Neural cell (in vitro differentiated cells): Measurements from ENCODE around the gene ADORA2B. TPM values are rescaled to one million over a fixed set of nuclear protein-coding genes. Genes with fewer than 3 reads are reported as not detected.

ENCODE experiments used
- H2AFZ ChIP-seq: fragments of 200-600, 300-800 bp; sonication (generic), shearing (Covaris generic); 2 replicates; pipeline ENCODE4 v1.6.0; 2014; ENCODE audit warnings: low read depth, mild to moderate bottlenecking, antibody characterized with exemption, low read length, moderate library complexity
- H3F3A ChIP-seq: fragments of 200-600 bp; shearing (Covaris generic); 2 replicates; pipeline ENCODE4 v1.6.1; 2016; ENCODE audit warnings: mild to moderate bottlenecking, moderate library complexity, mixed read lengths, antibody characterized with exemption, low read length; ENCODE audit not compliant: insufficient read depth, poor library complexity, severe bottlenecking
- H3K27ac ChIP-seq: fragments of 200-600, 300-800 bp; sonication (generic), shearing (Covaris generic); 2 replicates; pipeline ENCODE4 v1.5.1; 2014; ENCODE audit warnings: mild to moderate bottlenecking, low read length, moderate library complexity
- H3K27me3 ChIP-seq: fragments of 300-800, 200-600 bp; sonication (generic), shearing (Covaris generic); 2 replicates; pipeline ENCODE4 v1.6.0; 2014; ENCODE audit warnings: mild to moderate bottlenecking, low read depth, low read length, moderate library complexity; ENCODE audit not compliant: insufficient read depth
- H3K36me3 ChIP-seq: fragments of 300-800, 200-600 bp; sonication (generic), shearing (Covaris generic); 2 replicates; pipeline ENCODE4 v1.5.1; 2014; ENCODE audit warnings: mild to moderate bottlenecking, antibody characterized with exemption, low read length, moderate library complexity; ENCODE audit not compliant: insufficient read depth
- H3K4me2 ChIP-seq: fragments of 300-800, 200-600 bp; sonication (generic), shearing (Covaris generic); 2 replicates; pipeline ENCODE4 v1.6.0; 2014; ENCODE audit warnings: mild to moderate bottlenecking, low read length
- H3K4me3 ChIP-seq: fragments of 300-800, 200-600 bp; sonication (generic), shearing (Covaris generic); 2 replicates; pipeline ENCODE4 v1.5.1; 2014; ENCODE audit warnings: mild to moderate bottlenecking, low read length, moderate library complexity
- H3K79me2 ChIP-seq: fragments of 200-600 bp; shearing (Covaris generic); replicated peaks from 2 replicates; pipeline ENCODE4 v1.6.0; 2014; ENCODE audit warnings: mild to moderate bottlenecking, low read length, moderate library complexity; ENCODE audit not compliant: insufficient read depth
- H3K9ac ChIP-seq: fragments of 300-800, 200-600 bp; sonication (generic), shearing (Covaris generic); 2 replicates; pipeline ENCODE4 v1.6.1; 2016; ENCODE audit warnings: mild to moderate bottlenecking, low read length, mixed read lengths
- H3K9me2 ChIP-seq: fragments of 200-600 bp; shearing (Covaris generic); 2 replicates; pipeline ENCODE4 v1.6.1; 2016; ENCODE audit warnings: mild to moderate bottlenecking, low read length, mixed read lengths; ENCODE audit not compliant: insufficient read depth
- H3K9me3 ChIP-seq: fragments of 200-600, 300-800 bp; sonication (generic), shearing (Covaris generic); 2 replicates; pipeline ENCODE4 v1.6.1; 2016; ENCODE audit warnings: mild to moderate bottlenecking, mixed run types, low read length, moderate library complexity, mixed read lengths
- H4K20me1 ChIP-seq: fragments of 200-600 bp; shearing (Covaris generic); 2 replicates; pipeline ENCODE4 v1.6.1; 2016; ENCODE audit warnings: mild to moderate bottlenecking, mixed run types; ENCODE audit not compliant: insufficient read depth
- EP300 ChIP-seq: fragments of 450-650 bp; conservative IDR thresholded peaks from 2 replicates; pipeline ENCODE4 v1.6.1; 2014; ENCODE audit warnings: antibody characterized with exemption, mild to moderate bottlenecking, moderate library complexity; ENCODE audit not compliant: poor library complexity, severe bottlenecking
- EZH2 ChIP-seq: fragments of 200-600, 300-800 bp; shearing (Covaris generic), sonication (generic); IDR thresholded peaks from 2 replicates; pipeline ENCODE4 v1.6.1; 2014; ENCODE audit warnings: antibody characterized with exemption, low read length, borderline replicate concordance, mild to moderate bottlenecking; ENCODE audit not compliant: insufficient read depth, poor library complexity, severe bottlenecking
- MXI1 ChIP-seq: fragments of 450-650 bp; conservative IDR thresholded peaks from 2 replicates; pipeline ENCODE4 v1.6.1; 2014; ENCODE audit warnings: antibody characterized with exemption, mild to moderate bottlenecking; ENCODE audit not compliant: poor library complexity, severe bottlenecking
- POLR2AphosphoS5 ChIP-seq: IDR thresholded peaks from 2 replicates; pipeline ENCODE4 v1.6.1; 2012
- RAD21 ChIP-seq: fragments of 450-650 bp; conservative IDR thresholded peaks from 2 replicates; pipeline ENCODE4 v1.6.1; 2014; ENCODE audit warnings: antibody characterized with exemption, mild to moderate bottlenecking, moderate library complexity
- SMC3 ChIP-seq: fragments of 450-650 bp; conservative IDR thresholded peaks from 2 replicates; pipeline ENCODE4 v1.6.1; 2014; ENCODE audit warnings: antibody characterized with exemption, mild to moderate bottlenecking, moderate library complexity; ENCODE audit not compliant: poor library complexity
- TAF1 ChIP-seq: IDR thresholded peaks from 2 replicates; pipeline ENCODE4 v1.6.1; 2012; ENCODE audit warnings: low read depth
- polyA plus RNA-seq: library from polyadenylated mRNA; depleted of rRNA; stranded (reverse); fragments of >200 nt; gene quantifications from 2 replicates; pipeline ENCODE4 v1.2.3, GENCODE V29; 2014
- TF ChIP-seq, protein P1 (sequence below): IDR thresholded peaks from 2 replicates; pipeline ENCODE4 v1.6.1; 2012; ENCODE audit warnings: borderline replicate concordance
- TF ChIP-seq, protein P2 (sequence below): fragments of 450-650 bp; IDR thresholded peaks from 2 replicates; pipeline ENCODE4 v1.5.1; 2014; ENCODE audit warnings: antibody characterized with exemption, mild to moderate bottlenecking, moderate library complexity; ENCODE audit not compliant: poor library complexity, severe bottlenecking

Gene ADORA2B
- polyA plus RNA-seq, 1 donor from 2014 or later, result 0.78 TPM

DNA sequence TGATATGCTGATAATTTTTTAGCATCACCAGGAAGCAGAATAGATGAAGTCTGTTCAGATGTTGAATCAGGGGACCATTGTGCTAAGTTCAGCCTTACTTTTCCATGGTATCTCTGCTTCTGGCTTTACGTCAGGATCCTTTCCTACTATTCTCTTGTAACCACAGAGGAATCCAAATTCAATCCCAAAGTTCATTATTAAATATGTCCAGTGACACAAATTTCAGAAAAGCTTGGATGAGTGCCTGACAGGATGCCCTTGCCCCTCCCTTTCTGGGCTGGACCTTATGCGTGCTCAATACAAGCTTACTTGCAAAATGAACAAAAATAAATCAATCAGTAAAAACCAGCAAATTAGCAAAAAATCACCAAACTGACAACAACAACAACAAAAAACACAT, 37.6 kb upstream of the ADORA2B start:
- Histone ChIP-seq H3F3A (no peaks in the 10 kb centered on the region), H3K9me3 (no peaks in the 10 kb centered on the region), H3K4me2 (no peak overlapping the region), H3K4me3 (no peak overlapping the region), H3K36me3 (no peaks in the 10 kb centered on the region), H4K20me1 (no peaks in the 10 kb centered on the region), H3K9me2 (no peaks in the 10 kb centered on the region), H3K79me2 (no peaks in the 10 kb centered on the region), H2AFZ (no peak overlapping the region), H3K9ac (no peak overlapping the region), H3K27me3 (no peaks in the 10 kb centered on the region), H3K27ac (no peak overlapping the region)
- TF ChIP-seq EP300 (no peak), MXI1 (no peak), POLR2AphosphoS5 (no peak), EZH2 (no peak)
- TF ChIP-seq, protein P1, sequence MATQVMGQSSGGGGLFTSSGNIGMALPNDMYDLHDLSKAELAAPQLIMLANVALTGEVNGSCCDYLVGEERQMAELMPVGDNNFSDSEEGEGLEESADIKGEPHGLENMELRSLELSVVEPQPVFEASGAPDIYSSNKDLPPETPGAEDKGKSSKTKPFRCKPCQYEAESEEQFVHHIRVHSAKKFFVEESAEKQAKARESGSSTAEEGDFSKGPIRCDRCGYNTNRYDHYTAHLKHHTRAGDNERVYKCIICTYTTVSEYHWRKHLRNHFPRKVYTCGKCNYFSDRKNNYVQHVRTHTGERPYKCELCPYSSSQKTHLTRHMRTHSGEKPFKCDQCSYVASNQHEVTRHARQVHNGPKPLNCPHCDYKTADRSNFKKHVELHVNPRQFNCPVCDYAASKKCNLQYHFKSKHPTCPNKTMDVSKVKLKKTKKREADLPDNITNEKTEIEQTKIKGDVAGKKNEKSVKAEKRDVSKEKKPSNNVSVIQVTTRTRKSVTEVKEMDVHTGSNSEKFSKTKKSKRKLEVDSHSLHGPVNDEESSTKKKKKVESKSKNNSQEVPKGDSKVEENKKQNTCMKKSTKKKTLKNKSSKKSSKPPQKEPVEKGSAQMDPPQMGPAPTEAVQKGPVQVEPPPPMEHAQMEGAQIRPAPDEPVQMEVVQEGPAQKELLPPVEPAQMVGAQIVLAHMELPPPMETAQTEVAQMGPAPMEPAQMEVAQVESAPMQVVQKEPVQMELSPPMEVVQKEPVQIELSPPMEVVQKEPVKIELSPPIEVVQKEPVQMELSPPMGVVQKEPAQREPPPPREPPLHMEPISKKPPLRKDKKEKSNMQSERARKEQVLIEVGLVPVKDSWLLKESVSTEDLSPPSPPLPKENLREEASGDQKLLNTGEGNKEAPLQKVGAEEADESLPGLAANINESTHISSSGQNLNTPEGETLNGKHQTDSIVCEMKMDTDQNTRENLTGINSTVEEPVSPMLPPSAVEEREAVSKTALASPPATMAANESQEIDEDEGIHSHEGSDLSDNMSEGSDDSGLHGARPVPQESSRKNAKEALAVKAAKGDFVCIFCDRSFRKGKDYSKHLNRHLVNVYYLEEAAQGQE, result no peak

DNA sequence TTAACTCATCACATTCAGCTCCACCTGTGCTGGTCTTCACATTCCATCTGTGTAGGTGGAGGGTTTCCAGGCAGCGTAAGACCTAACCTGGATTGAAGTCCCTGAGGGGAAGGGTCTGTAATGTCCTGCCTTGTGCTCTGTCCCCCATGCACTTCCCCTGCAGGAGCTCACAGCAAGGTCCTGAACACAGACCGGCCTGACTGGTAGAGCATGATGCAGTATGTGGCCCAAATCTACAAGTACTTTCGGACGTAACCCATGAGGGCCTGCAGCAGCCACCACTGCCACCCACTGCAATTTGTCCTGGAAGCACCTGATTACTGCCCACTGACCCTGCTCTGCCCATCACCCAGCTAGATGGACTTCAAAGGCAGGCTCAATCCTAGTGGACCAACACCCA, 36.6 kb upstream of the ADORA2B start:
- Histone ChIP-seq H3F3A (no peaks in the 10 kb centered on the region), H3K4me2 (no peak overlapping the region), H3K36me3 (no peaks in the 10 kb centered on the region), H3K27ac (no peak overlapping the region), H3K9me2 (no peaks in the 10 kb centered on the region), H4K20me1 (no peaks in the 10 kb centered on the region), H3K9me3 (no peaks in the 10 kb centered on the region), H3K9ac (no peak overlapping the region), H2AFZ (no peak overlapping the region), H3K4me3 (no peak overlapping the region), H3K79me2 (no peaks in the 10 kb centered on the region), H3K27me3 (no peaks in the 10 kb centered on the region)
- TF ChIP-seq EZH2 (no peak), SMC3 (no peak), MXI1 (no peak), TAF1 (no peak), RAD21 (no peak), POLR2AphosphoS5 (no peak), EP300 (no peak)
- TF ChIP-seq, protein P2, sequence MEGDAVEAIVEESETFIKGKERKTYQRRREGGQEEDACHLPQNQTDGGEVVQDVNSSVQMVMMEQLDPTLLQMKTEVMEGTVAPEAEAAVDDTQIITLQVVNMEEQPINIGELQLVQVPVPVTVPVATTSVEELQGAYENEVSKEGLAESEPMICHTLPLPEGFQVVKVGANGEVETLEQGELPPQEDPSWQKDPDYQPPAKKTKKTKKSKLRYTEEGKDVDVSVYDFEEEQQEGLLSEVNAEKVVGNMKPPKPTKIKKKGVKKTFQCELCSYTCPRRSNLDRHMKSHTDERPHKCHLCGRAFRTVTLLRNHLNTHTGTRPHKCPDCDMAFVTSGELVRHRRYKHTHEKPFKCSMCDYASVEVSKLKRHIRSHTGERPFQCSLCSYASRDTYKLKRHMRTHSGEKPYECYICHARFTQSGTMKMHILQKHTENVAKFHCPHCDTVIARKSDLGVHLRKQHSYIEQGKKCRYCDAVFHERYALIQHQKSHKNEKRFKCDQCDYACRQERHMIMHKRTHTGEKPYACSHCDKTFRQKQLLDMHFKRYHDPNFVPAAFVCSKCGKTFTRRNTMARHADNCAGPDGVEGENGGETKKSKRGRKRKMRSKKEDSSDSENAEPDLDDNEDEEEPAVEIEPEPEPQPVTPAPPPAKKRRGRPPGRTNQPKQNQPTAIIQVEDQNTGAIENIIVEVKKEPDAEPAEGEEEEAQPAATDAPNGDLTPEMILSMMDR, result no peak
- TF ChIP-seq, protein P1, result no peak
